Subcutaneous abdominal adipose tissue (tissue), 5 donors: ENCODE data around the gene RIT2.

Experiments
- H3K27ac ChIP-seq: one replicate; pipeline ENCODE4 v1.7.0; 2013; ENCODE audit warnings: low read depth, mild to moderate bottlenecking, inconsistent platforms, low read length, moderate library complexity
- H3K27me3 ChIP-seq, 5 donors: one replicate each; pipeline ENCODE4 v1.7.0; 2013; ENCODE audit warnings: low read length in 5 of 5, inconsistent platforms in 1 of 5; ENCODE audit not compliant: control insufficient read depth in 5 of 5, insufficient read depth in 4 of 5
- H3K36me3 ChIP-seq, 5 donors: one replicate each; pipeline ENCODE4 v1.7.0; 2013; ENCODE audit warnings: low read length in 5 of 5; ENCODE audit not compliant: control insufficient read depth in 5 of 5, insufficient read depth in 5 of 5
- H3K4me1 ChIP-seq, 5 donors: one replicate each; pipeline ENCODE4 v1.7.0; 2013; ENCODE audit warnings: low read length in 5 of 5, mild to moderate bottlenecking in 3 of 5, moderate library complexity in 1 of 5; ENCODE audit not compliant: control insufficient read depth in 5 of 5, insufficient read depth in 5 of 5
- H3K4me3 ChIP-seq, 5 donors: one replicate each; pipeline ENCODE4 v1.7.0; 2013; ENCODE audit warnings: low read length in 5 of 5, low read depth in 1 of 5
- H3K9ac ChIP-seq, 5 donors: one replicate each; pipeline ENCODE4 v1.7.0; 2013; ENCODE audit warnings: low read length in 5 of 5, mild to moderate bottlenecking in 4 of 5, moderate library complexity in 3 of 5
- H3K9me3 ChIP-seq, 5 donors: one replicate each; pipeline ENCODE4 v1.7.0; 2013; ENCODE audit warnings: low read length in 5 of 5; ENCODE audit not compliant: control insufficient read depth in 5 of 5
- donor health status: healthy.
- donor health status: healthy.
- donor health status: healthy.
- donor health status: healthy.
- donor health status: healthy.

Gene RIT2

DNA sequence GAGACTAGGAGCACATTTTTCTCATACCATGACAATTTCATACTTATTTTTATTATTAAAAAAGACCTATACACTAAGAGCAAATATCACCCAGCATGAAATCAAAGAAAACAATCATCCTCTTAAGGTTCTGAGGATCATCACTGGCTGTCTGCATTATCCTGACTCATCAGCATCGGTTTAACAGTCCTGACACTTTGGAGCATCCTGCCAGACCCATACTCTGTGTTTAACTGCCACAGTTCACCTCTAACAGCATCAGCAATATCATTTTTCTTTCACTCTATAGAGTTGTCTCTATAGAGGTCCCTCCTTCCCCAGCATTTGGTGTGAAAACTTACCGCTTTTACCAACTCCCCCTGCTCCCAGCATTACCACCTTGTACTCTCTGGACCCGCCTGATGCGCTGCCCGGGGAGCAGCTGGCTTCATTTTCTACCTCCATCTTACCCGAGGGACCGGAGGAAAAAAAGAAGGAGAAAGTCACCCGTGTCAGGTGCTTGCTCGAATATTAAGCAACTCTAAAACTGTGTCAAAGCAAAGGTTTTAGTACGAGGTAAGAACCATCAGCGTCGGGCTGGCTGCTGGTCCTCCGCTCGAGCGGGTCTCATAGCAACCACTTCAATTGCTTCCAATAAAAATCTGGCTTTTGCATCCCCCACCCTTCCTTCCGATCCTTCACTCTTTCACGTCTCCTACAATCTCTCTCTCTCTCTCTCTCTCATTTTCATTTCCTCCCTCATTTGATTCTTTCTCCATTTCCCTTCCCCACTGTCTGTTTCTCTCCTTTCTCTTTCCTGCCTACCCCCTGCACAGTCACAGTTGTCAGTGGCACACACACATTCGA, at the start of gene RIT2:
TSS of gene RIT2 (minus strand) at position 610 of the 846 bp plus-strand sequence.
- Histone ChIP-seq H3K9ac (no peak within 1 kb of the TSS), H3K4me3 (no peak within 1 kb of the TSS), H3K27me3 (no peaks in the 10 kb centered on the region), H3K27ac (no peak within 1 kb of the TSS), H3K9me3 (no peaks in the 10 kb centered on the region), H3K36me3 (no peaks in the 10 kb centered on the region), H3K4me1 (peaks cover 0 to 5% (median 0%) of the 10 kb centered on the region in 5 donors)

DNA sequence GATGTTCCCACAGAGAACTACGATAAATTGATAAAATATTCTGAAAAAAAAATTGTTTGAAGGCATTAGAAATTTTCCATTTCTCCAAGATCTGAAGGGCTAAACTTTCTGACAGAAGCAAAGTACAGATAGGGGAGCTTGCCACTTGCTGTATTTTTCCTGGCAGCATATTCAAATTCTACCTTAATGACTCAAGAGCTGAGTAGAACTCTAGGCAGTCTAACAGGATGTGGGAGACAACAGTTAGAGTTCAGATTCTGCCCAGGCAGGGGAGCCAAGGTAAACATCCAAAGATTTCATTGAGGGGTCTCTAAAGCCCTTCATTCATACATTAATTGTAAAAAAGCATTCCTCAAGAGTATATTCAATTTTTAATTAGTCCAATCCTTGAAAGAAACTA, 46.0 kb upstream of the RIT2 start:
- Histone ChIP-seq H3K9ac (no peak overlapping the region), H3K36me3 (no peaks in the 10 kb centered on the region), H3K27ac (no peak overlapping the region), H3K4me1 (peaks cover 0 to 6% (median 4%) of the 10 kb centered on the region in 5 donors), H3K9me3 (peaks cover 2 to 7% (median 5%) of the 10 kb centered on the region in 5 donors), H3K27me3 (no peaks in the 10 kb centered on the region), H3K4me3 (no peak overlapping the region)

DNA sequence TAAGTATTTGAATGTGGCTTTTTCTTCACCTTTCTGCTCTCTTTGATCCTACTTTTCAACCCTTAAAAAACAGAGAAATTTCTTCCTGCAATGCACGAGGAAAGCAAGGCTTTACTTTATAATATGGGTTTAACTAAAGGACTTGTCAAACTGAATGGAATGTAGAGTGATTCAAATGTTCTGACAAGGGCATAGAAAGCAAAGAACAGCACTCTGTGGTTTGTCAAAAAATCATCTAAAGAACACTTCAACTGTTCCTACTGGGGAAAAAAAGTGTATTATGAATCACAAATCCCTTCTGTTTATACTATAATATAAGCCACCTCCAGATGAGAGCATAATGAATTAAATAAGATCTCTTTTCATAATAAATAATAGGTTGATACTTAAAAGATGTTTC, 45.0 kb upstream of the RIT2 start:
- H3K4me3 ChIP-seq = no peak overlapping the region
- H3K4me1 ChIP-seq = peaks cover 0 to 6% (median 4%) of the 10 kb centered on the region in 5 donors
- H3K36me3 ChIP-seq = no peaks in the 10 kb centered on the region
- H3K9me3 ChIP-seq = peaks cover 0 to 4% (median 2%) of the 10 kb centered on the region in 5 donors
- no peak overlapping the region for H3K27ac ChIP-seq
- no peaks in the 10 kb centered on the region for H3K27me3 ChIP-seq
- H3K9ac ChIP-seq = no peak overlapping the region

DNA sequence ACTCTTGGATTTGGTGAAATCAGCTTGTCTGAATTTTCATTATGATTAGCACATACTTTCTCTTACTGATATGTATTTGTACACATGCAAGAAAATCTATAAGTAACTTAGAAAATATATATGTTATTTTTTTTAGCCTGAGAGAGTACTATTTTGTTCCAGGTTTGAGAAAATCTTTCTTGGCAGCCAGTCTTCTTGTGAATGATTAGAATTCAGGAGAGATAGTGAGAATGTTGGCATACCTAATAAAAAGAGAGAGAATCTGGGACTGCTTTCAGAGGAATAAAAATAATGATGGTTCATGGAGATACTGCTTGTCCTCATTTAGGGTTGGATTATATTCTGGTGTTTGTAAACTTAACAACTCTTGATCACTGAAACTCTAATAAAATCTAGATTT, 44.4 kb upstream of the RIT2 start:
- Histone ChIP-seq H3K4me3 (no peak overlapping the region), H3K9ac (no peak overlapping the region), H3K27me3 (no peaks in the 10 kb centered on the region), H3K4me1 (peaks cover 0 to 6% (median 4%) of the 10 kb centered on the region in 5 donors), H3K27ac (no peak overlapping the region), H3K9me3 (peaks cover 0 to 4% (median 2%) of the 10 kb centered on the region in 5 donors), H3K36me3 (no peaks in the 10 kb centered on the region)

DNA sequence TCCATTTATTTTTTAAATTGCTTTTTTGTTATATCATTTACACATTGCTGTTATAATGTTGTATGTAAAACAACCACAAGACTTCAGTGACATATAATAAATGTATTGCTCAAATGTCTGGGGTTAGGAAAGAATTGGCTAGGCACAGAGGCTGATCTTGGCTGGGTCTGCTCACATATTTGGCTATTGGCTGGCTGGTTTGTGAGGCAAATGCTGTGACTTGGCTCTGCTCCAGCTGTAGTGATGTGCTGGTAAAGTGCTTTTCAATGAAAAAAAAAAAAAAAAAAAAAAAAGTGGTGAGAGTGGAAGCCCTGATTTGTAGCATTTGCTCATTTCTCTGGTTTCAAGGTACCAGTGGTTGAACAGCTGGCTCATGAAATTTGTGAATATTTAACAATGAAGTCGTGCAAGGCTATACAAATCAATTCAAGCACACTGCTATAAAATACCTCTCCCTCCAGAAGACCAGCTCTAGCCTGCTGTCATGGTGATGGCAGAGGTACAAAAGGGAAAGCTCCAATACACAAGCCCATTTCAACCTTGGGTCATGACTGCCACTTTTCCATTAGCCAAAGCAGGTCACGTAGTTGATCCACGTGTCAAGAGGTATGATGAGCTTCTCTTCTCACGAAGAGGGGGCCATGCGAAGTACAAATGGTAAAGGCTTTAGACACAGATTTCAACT, 43.7 kb upstream of the RIT2 start:
- no peak overlapping the region for H3K27ac ChIP-seq
- no peak overlapping the region for H3K9ac ChIP-seq
- H3K9me3 ChIP-seq = peaks cover 0 to 3% (median under 1%) of the 10 kb centered on the region in 5 donors
- no peaks in the 10 kb centered on the region for H3K27me3 ChIP-seq
- H3K4me3 ChIP-seq = no peak overlapping the region
- H3K36me3 ChIP-seq = no peaks in the 10 kb centered on the region
- H3K4me1 ChIP-seq = peaks cover 0 to 6% (median 4%) of the 10 kb centered on the region in 5 donors

DNA sequence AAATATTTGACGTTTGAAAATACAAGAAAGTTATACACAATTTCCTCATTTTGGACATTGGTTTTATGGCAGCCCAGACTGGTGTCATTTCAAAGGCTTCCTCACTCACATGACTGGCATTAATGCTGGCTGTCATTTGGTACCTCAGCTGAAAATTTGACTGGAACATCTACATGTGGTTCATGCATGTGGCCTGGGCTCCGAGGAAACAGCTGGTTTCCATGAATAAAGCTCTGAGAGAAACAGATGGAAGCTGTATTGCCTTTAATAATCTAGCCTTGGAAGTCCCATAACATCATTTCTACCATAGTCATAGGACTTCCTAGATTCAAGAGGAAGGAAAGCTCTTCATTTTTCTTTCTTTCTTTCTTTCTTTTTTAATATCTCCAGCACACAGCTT, 42.9 kb upstream of the RIT2 start:
- Histone ChIP-seq H3K9ac (no peak overlapping the region), H3K27ac (no peak overlapping the region), H3K27me3 (no peaks in the 10 kb centered on the region), H3K4me1 (peaks cover 0 to 6% (median 4%) of the 10 kb centered on the region in 5 donors), H3K9me3 (no peaks in the 10 kb centered on the region), H3K36me3 (no peaks in the 10 kb centered on the region), H3K4me3 (no peak overlapping the region)

DNA sequence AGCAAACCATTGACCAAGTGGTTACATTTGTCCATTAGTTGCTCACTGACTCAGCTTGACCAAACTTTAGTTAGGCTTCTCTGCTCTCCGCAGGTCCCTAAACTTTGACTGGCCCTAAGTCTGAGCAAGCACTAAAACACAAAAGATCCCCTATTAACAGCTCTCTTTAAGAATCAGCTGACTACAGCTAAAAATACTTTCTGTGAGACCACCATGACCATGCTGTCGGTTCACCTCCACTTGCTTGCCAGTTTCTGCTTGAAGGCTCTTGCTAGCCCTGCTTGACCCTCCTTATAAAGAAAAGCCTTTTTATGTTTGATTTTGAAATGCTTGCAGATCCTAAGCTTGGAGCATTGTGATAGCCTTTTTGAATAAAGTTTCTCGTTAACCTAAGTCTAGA, 40.4 kb upstream of the RIT2 start:
- Histone ChIP-seq H3K9me3 (no peaks in the 10 kb centered on the region), H3K4me1 (peaks cover 0 to 6% (median 4%) of the 10 kb centered on the region in 5 donors), H3K27me3 (no peaks in the 10 kb centered on the region), H3K36me3 (no peaks in the 10 kb centered on the region), H3K4me3 (no peak overlapping the region), H3K27ac (no peak overlapping the region), H3K9ac (no peak overlapping the region)

DNA sequence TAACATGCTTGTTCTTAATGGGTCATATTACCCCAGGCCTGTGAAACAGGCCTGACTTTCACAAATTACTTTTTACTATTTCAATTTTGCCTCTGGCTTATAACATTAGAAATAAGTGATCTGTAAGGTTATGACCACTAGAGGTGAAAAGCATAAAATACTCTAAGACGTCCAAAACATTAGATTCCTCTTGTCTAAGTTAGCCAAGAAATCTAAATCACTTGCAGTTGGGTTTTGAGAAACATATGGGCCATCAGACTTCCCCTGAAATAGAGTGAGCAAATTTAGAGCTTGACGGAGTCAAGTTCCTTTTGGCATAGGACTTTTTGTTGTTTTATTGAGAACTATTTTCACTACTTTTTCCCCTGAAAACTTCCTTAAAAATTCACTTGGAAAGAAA, 32.7 kb upstream of the RIT2 start:
- Histone ChIP-seq H3K27me3 (no peaks in the 10 kb centered on the region), H3K36me3 (no peaks in the 10 kb centered on the region)

DNA sequence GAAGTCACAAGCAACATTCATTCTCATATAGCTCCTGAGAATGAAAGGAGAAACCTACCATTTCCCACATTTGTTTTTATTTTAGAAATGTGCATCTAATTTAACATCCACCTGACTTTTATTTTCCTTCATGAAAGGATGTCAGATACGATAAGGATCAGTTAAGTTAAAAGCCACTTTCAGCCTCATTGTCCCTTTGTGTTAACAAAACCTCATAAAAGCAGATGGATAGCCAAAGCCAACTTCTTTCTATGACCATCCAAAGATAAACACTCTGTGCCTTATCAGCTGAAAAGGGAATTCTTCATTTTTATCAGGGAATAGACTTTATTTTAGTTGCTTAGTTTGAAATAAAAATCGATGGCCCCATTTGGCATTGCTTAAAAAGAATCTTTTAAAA, 25.7 kb upstream of the RIT2 start:
- no peaks in the 10 kb centered on the region for H3K4me1 ChIP-seq

More for the DNA sequence above, 32.7 kb upstream of the RIT2 start:
- Histone ChIP-seq H3K27ac (no peak overlapping the region), H3K4me3 (no peak overlapping the region), H3K9ac (no peak overlapping the region), H3K9me3 (no peaks in the 10 kb centered on the region), H3K4me1 (no peaks in the 10 kb centered on the region)

DNA sequence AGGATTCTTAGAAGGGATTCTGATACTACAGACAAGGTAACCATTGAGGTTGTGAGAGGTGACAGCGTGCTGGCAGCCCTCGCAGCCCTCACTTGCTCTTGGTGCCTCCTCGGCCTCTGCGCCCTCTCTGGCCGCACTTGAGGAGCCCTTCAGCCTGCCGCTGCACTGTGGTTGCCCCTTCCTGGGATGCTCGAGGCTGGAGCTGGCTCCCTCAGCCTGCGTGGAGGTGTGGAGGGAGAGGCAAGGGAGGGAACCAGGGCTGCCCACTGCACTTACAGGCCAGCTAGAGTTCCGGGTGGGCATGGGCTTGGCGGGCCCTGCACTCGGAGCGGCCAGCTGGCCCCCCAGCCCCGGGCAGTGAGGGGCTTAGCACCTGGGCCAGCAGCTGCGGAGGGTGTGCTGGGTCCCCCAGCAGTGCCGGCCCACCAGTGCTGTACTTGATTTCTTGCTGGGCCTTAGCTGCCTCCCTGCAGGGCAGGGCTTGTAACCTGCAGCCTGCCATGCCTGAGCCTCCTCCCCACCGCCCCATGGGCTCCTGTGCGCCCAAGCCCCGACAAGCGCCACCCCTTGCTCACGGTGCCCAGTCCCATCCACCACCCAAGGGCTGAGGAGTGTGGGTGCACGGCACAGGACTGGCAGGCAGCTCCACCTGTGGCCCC, 23.9 kb upstream of the RIT2 start:
- H3K9me3 ChIP-seq = peaks cover 0 to 3% (median 0%) of the 10 kb centered on the region in 5 donors
- H3K4me1 ChIP-seq = no peaks in the 10 kb centered on the region
- no peaks in the 10 kb centered on the region for H3K36me3 ChIP-seq
- no peak overlapping the region for H3K27ac ChIP-seq
- no peaks in the 10 kb centered on the region for H3K27me3 ChIP-seq
- H3K4me3 ChIP-seq = no peak overlapping the region
- H3K9ac ChIP-seq = no peak overlapping the region

More for the DNA sequence above, 25.7 kb upstream of the RIT2 start:
- no peaks in the 10 kb centered on the region for H3K36me3 ChIP-seq
- no peak overlapping the region for H3K27ac ChIP-seq
- H3K27me3 ChIP-seq = no peaks in the 10 kb centered on the region
- no peak overlapping the region for H3K4me3 ChIP-seq
- H3K9me3 ChIP-seq = peaks cover 0 to 3% (median 0%) of the 10 kb centered on the region in 5 donors
- no peak overlapping the region for H3K9ac ChIP-seq
